ENCODE results near the gene NPS.

- TF ChIP-seq ZNF263 (CRISPR knock-in tag; IDR thresholded peaks at IDR 0.05; ENCODE audit: low read depth), result no peak; the same call in 1 of the 2 replicates
- TF ChIP-seq CTCF (IDR thresholded peaks at IDR 0.05), result no peak
- TF ChIP-seq, protein P1, sequence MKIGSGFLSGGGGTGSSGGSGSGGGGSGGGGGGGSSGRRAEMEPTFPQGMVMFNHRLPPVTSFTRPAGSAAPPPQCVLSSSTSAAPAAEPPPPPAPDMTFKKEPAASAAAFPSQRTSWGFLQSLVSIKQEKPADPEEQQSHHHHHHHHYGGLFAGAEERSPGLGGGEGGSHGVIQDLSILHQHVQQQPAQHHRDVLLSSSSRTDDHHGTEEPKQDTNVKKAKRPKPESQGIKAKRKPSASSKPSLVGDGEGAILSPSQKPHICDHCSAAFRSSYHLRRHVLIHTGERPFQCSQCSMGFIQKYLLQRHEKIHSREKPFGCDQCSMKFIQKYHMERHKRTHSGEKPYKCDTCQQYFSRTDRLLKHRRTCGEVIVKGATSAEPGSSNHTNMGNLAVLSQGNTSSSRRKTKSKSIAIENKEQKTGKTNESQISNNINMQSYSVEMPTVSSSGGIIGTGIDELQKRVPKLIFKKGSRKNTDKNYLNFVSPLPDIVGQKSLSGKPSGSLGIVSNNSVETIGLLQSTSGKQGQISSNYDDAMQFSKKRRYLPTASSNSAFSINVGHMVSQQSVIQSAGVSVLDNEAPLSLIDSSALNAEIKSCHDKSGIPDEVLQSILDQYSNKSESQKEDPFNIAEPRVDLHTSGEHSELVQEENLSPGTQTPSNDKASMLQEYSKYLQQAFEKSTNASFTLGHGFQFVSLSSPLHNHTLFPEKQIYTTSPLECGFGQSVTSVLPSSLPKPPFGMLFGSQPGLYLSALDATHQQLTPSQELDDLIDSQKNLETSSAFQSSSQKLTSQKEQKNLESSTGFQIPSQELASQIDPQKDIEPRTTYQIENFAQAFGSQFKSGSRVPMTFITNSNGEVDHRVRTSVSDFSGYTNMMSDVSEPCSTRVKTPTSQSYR (CRISPR knock-in tag; IDR thresholded peaks at IDR 0.05), result 0 out of 2 replicates have a peak, but pooled peaks have one; percentile 33
- TF ChIP-seq ZNF416 (CRISPR knock-in tag; IDR thresholded peaks at IDR 0.05), result no peak
- TF ChIP-seq TP53 (CRISPR knock-in tag; IDR thresholded peaks at IDR 0.05), result 0 out of 2 replicates have a peak, but pooled peaks have one; percentile 54
- no peak; the same call in 1 of the 2 replicates for TF ChIP-seq HMGXB4 (CRISPR knock-in tag; IDR thresholded peaks at IDR 0.05)
- TF ChIP-seq, protein P2, sequence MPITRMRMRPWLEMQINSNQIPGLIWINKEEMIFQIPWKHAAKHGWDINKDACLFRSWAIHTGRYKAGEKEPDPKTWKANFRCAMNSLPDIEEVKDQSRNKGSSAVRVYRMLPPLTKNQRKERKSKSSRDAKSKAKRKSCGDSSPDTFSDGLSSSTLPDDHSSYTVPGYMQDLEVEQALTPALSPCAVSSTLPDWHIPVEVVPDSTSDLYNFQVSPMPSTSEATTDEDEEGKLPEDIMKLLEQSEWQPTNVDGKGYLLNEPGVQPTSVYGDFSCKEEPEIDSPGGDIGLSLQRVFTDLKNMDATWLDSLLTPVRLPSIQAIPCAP (CRISPR knock-in tag; IDR thresholded peaks at IDR 0.05), result no peak
- TF ChIP-seq CREB1 (CRISPR knock-in tag; IDR thresholded peaks at IDR 0.05), result no peak
- no peak for TF ChIP-seq OVOL2 (CRISPR knock-in tag; IDR thresholded peaks at IDR 0.05; ENCODE audit: borderline replicate concordance)
- no peak for TF ChIP-seq PREB (CRISPR knock-in tag; IDR thresholded peaks at IDR 0.05; ENCODE audit: borderline replicate concordance)
- TF ChIP-seq NR1H2 (CRISPR knock-in tag; IDR thresholded peaks at IDR 0.05), result no peak
- TF ChIP-seq ZNF121 (CRISPR knock-in tag; IDR thresholded peaks at IDR 0.05), result peak; percentile 98
- no peak for TF ChIP-seq NFYB (CRISPR knock-in tag; conservative IDR thresholded peaks at IDR 0.05; ENCODE audit: low read depth)
- TF ChIP-seq ZNF671 (CRISPR knock-in tag; IDR thresholded peaks at IDR 0.05), result no peak
These were observed 7.8 kb downstream of the NPS start for GRCh38 chr10:127556916-127557315.

All from WTC11 (cell line).